GM04503 (cell line): ENCODE results near the gene C11orf71.

Experiments used
- DNase-seq: peaks from one replicate; pipeline ENCODE4 v3.0.0-alpha.2; 2012; ENCODE audit warnings: low read depth

Gene C11orf71

DNA sequence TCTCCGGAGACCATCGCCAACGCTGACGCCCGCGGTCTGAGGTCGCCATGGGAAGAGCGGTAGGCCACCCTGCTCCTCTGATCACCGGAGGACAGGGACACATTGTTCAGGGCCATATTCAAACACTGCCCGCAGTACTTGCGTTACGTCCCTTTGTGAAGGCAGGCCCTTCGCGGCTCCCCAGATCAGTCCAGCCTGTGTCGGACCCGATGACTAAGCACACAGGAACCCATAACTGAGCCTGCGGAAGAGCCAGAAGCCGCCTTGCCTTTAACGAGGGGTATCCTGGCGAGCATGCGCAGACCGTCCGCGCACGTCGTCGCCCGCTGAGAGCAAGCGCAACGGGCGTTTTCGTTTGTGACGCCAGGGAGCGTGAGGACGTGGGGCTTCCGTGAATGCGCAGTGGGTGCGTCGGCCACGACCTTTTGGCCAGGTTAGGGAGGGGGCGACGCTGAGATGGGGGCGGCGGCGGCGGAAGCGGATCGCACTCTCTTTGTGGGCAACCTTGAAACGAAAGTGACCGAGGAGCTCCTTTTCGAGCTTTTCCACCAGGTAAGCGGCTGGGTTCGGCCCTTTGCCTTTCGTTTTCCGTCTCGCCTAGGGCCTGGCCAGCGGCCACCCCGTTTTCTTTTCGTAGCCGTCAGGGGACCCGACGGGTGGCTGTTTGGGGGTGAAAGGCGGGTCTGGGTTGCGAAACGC is at the start of gene C11orf71, which contains the start of gene RBM7:
Gene C11orf71, minus strand, starts transcription at position 296 of the 699 bp plus-strand sequence. Its CDS starts 180 bp downstream, at position 116.
Gene RBM7, plus strand, starts transcription at position 451 of the 699 bp plus-strand sequence. Its CDS starts 6 bp downstream, at position 457.
- peak; percentile 97 for DNase-seq

- no peak for DNase-seq
Observed at GRCh38 chr11:114449845-114450244, 49.5 kb upstream of the C11orf71 start.

DNA sequence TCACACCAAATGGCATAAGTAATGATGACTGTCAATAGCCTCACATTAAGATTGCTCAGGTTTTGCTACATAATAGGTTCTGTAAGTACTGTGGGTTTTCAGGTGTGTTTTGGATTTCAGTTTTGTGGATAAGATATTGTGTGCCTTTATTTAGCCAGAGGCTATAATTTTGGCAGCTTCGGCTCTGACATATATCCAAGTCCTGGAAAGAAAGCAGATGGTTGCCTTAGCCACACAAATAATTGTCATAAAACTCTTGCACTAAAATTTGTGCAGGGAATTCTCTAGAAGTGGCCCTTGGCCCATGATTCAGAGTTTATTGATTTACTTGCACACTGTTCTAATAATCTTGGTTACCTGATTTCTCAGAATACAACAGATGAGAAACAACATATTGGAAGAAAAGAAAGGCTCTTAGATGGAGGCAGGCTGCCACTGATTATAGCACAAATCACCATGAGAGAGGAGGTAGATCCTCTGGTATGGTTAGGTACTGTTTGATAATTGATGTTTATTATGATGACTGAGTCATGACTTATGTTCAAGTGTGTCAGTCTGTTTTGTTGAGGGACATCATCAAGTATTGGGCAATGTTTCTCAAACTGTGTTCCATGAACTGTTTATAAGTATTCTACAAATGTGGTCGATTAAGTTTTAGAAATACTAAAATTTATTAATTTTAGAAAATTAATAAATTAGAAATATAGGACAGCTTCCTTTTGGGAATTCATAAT is 48.6 kb upstream of the C11orf71 start:
- no peak for DNase-seq

GRCh38 chr11:114447892-114448291 is 47.6 kb upstream of the C11orf71 start:
- DNase-seq: peak; percentile 41

- DNase-seq: no peak
Observed at GRCh38 chr11:114447444-114447843, 47.1 kb upstream of the C11orf71 start.

- DNase-seq: no peak
Observed at GRCh38 chr11:114442536-114442935, 42.2 kb upstream of the C11orf71 start.

DNA sequence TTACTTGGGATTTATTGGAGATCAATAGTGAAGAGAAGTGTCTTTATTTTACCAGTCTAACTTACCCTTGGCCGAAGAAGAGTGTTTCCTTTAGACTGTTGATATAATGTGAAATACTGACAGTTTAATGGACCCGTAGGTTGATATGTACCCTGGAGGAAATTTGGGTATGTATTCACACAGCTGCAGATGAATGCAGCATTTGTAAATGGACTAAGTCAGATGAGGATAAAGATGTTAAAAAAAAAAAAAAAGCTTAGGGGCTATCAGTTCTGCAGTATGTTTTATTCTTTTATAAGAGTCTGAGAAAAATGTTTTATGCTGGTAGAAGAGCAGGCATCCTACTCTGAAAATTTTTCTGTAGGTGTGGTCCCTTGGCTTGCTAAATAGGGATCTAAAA is 41.6 kb upstream of the C11orf71 start:
- no peak for DNase-seq

GRCh38 chr11:114440971-114441763 is 40.9 kb upstream of the C11orf71 start:
- DNase-seq: no peak

DNA sequence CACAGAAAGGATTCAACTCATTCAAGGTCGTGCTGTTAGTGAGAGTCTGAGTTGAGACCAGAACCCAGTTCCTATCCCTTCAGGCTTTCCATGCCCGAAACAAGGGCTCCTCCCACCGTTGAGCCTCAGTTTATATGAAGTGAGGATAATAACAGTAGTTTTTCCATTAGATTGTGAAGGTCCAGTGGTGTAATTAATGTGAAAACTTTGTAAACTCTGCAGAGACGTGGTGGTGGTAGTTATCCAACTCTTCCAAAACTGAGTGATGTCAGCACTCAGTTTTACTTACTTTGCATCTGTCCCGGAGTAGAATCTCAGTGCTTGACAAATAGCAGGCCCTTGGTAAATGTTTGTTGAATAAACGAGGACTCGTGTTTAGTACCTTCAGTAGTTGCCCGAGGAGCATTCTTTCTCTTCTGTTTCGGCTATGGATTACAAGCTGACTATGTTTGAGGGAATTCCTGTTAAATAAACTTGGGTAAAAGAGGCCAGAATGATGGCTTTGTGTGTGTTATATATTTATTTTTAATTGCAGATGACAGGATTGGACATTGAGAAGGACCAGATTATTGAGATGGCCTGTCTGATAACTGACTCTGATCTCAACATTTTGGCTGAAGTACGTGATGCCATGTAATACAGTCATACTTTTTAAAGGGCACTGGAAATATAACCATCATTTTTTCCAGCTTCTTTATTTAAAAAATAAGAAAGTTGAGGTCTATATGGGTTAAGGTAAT is 40.0 kb upstream of the C11orf71 start:
- DNase-seq: no peak

DNA sequence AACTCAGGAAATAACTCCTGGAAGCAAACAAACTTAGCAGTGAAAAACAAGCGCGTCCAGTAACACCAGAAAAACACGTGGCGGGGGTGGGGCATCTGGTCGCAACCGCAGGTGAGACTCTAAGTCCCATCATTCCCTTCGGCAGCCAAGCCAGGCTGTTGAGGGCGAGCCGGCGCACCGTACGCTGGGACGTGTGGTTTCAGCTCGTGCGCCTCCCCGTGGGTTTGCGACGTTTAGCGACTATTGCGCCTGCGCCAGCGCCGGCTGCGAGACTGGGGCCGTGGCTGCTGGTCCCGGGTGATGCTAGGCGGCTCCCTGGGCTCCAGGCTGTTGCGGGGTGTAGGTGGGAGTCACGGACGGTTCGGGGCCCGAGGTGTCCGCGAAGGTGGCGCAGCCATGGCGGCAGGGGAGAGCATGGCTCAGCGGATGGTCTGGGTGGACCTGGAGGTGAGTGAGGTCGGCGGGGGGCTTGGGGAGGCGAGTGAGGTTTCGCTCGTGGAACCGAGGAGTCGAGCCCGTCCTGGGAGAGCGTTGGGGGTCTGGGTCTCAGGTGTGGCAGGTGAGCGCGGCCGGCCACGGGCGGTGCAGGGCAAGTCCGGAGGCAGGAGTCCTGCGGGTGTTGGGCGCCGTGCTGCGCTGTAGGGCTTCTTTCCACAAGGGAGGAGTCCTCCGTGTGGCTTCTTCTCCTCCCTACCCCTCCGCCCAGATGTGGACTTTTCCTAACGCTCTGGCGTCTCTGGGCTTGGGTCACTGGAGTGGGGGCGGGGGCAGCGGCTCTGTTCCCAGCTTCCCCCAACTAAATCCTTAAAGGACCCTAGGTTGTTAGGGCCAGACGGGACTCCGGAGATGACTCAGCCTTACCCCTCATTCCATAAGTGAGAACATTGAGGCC is 39.2 kb upstream of the C11orf71 start, which contains the start of gene REXO2:
Gene REXO2, plus strand, starts transcription at position 239 of the 892 bp plus-strand sequence. Its CDS starts 62 bp downstream, at position 301.
- DNase-seq: peak; percentile 67

GRCh38 chr11:114438303-114438702 is 38.0 kb upstream of the C11orf71 start:
- no peak for DNase-seq

DNA sequence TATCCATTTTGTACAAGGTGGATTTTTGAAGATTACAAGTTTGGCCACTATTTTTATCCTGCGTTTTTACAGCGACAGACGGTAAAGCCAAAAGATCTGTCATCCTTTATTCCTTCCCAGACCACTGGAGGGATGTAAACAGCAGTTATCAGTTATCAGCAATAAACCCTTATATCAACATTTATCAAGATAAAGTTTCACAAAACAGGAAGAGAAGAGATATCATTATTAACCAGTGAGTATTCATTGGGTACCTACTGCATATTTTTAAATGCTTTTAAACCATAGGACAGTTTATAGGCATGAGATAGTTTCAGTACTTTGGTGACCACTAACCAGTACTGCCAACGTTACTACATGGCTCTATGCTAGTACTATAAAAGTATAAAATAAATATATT is 33.1 kb upstream of the C11orf71 start:
- no peak for DNase-seq

- no peak for DNase-seq
Observed at GRCh38 chr11:114432893-114433292, 32.6 kb upstream of the C11orf71 start.

DNA sequence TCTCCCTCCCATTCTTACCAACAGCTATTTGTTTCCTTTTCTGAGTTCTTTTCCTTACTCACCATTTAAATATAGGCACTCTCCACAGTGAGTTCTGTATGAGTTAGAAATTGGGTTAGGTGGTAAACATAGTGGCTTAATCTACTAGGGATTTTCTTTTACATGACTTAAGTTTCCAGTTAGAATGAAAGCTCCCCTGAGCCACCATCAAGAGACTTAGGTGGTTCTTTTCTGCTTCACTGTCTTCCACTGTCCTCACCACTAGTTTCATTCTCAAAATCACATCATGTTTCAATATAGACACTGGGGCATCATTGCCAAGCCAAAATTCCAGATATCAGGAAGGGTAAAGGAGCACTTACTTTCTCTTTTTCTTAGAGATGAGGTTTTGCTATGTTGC is 30.0 kb upstream of the C11orf71 start:
- no peak for DNase-seq

- no peak for DNase-seq
Observed at GRCh38 chr11:114426280-114426679, 26.0 kb upstream of the C11orf71 start.

GRCh38 chr11:114416441-114416961 is 16.2 kb upstream of the C11orf71 start:
- DNase-seq: peak; percentile 31

DNA sequence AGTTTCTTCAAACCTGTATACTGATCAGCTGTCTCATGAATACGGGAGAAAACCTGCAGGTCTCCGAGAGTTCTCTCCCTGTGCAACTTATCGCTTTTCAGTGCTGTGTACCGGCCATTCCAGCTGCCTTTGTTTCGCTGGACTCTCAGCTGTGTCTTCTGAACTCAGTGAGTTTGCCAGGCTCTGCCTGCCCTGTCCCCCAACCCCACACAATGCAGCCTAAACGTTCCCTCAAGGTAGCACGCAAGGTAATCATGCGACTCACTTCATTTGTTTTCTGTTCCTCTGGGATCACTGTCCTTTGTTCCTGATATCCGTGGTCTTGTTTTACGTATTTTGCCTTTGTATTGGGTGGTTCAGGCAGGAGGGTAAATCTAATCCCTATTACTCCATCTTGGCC is 13.6 kb upstream of the C11orf71 start:
- DNase-seq: no peak

GRCh38 chr11:114412946-114413345 is 12.6 kb upstream of the C11orf71 start:
- no peak for DNase-seq

DNA sequence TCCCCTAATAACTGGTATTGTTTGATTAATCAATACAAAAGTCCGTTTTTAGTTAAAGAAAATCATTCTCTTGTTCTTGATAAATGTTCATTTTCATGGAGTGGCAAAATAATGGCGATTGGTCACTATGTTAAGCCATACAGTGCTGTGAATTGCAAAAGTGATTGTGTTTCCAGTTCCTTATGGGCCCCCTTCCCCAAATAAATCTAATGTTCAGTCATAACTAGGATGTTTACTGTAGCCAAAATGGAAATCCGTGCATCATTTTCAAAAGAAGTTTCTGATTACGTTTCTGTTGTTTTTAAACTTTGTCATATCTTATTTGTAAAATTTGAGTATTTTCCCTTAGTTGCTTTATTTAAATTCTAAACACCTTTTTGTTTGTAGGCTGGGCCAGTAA is 1.0 kb upstream of the C11orf71 start:
- no peak for DNase-seq

GRCh38 chr11:114400915-114401223 is 558 bp upstream of the C11orf71 start:
- DNase-seq: no peak
